ENCODE results near the gene LORICRIN.

LORICRIN gene

GRCh38 chr1:153246018-153246417, 13.5 kb upstream of the LORICRIN start:
- H3K9me2 ChIP-seq (ENCODE audit: low read depth, low read length), result no peaks in the 10 kb centered on the region
- no peaks in the 10 kb centered on the region for H3K9me3 ChIP-seq (ENCODE audit: low read length)
- TF ChIP-seq CTCF (IDR thresholded peaks at IDR 0.05; ENCODE audit: low read length), result no peak
- TF ChIP-seq EZH2 (IDR thresholded peaks at IDR 0.05; ENCODE audit: borderline replicate concordance, low read length), result no peak
- H3K4me3 ChIP-seq (ENCODE audit: low read depth, low read length, poor library complexity, severe bottlenecking), result no peak overlapping the region
- no peak overlapping the region for H3K9ac ChIP-seq (ENCODE audit: low read length)
- H3K27me3 ChIP-seq (ENCODE audit: insufficient read depth, low read length), result no peaks in the 10 kb centered on the region
- no peaks in the 10 kb centered on the region for H3K4me1 ChIP-seq (ENCODE audit: insufficient read depth, low read length, severe bottlenecking)
- H3F3A ChIP-seq (ENCODE audit: insufficient read depth, low read length), result no peaks in the 10 kb centered on the region
- no peak overlapping the region for H3K4me2 ChIP-seq (ENCODE audit: low read length)
- H3K27ac ChIP-seq (ENCODE audit: low read depth, low read length, poor library complexity, severe bottlenecking), result no peak overlapping the region
- H3K36me3 ChIP-seq (ENCODE audit: insufficient read depth, low read length), result no peaks in the 10 kb centered on the region
- no peaks in the 10 kb centered on the region for H4K20me1 ChIP-seq (ENCODE audit: insufficient read depth, low read length)
- no peak overlapping the region for H2AFZ ChIP-seq (ENCODE audit: low read length)
- H3K79me2 ChIP-seq (ENCODE audit: insufficient read depth, low read length), result no peaks in the 10 kb centered on the region

GRCh38 chr1:153246825-153247224, 12.7 kb upstream of the LORICRIN start:
- H3F3A ChIP-seq (ENCODE audit: insufficient read depth, low read length), result no peaks in the 10 kb centered on the region
- no peaks in the 10 kb centered on the region for H3K27me3 ChIP-seq (ENCODE audit: insufficient read depth, low read length)

GRCh38 chr1:153248176-153248879, 11.2 kb upstream of the LORICRIN start:
- no peak overlapping the region for H3K27ac ChIP-seq (ENCODE audit: low read depth, low read length, poor library complexity, severe bottlenecking)
- H3K36me3 ChIP-seq (ENCODE audit: insufficient read depth, low read length), result no peaks in the 10 kb centered on the region
- H3K9ac ChIP-seq (ENCODE audit: low read length), result no peak overlapping the region
- no peaks in the 10 kb centered on the region for H3K9me3 ChIP-seq (ENCODE audit: low read length)
- no peak overlapping the region for H3K4me3 ChIP-seq (ENCODE audit: low read depth, low read length, poor library complexity, severe bottlenecking)
- H3F3A ChIP-seq (ENCODE audit: insufficient read depth, low read length), result no peaks in the 10 kb centered on the region
- H3K27me3 ChIP-seq (ENCODE audit: insufficient read depth, low read length), result no peaks in the 10 kb centered on the region
- no peak overlapping the region for H3K4me2 ChIP-seq (ENCODE audit: low read length)
- H3K79me2 ChIP-seq (ENCODE audit: insufficient read depth, low read length), result no peaks in the 10 kb centered on the region
- H4K20me1 ChIP-seq (ENCODE audit: insufficient read depth, low read length), result no peaks in the 10 kb centered on the region
- no peaks in the 10 kb centered on the region for H3K4me1 ChIP-seq (ENCODE audit: insufficient read depth, low read length, severe bottlenecking)
- TF ChIP-seq CTCF (IDR thresholded peaks at IDR 0.05; ENCODE audit: low read length) (no peak), EZH2 (IDR thresholded peaks at IDR 0.05; ENCODE audit: borderline replicate concordance, low read length) (no peak)
- H3K9me2 ChIP-seq (ENCODE audit: low read depth, low read length), result no peaks in the 10 kb centered on the region
- H2AFZ ChIP-seq (ENCODE audit: low read length), result no peak overlapping the region

More at GRCh38 chr1:153246825-153247224, 12.7 kb upstream of the LORICRIN start:
- Histone ChIP-seq H2AFZ (ENCODE audit: low read length) (no peak overlapping the region), H3K27ac (ENCODE audit: low read depth, low read length, poor library complexity, severe bottlenecking) (no peak overlapping the region), H3K9me3 (ENCODE audit: low read length) (no peaks in the 10 kb centered on the region), H3K4me3 (ENCODE audit: low read depth, low read length, poor library complexity, severe bottlenecking) (no peak overlapping the region), H3K36me3 (ENCODE audit: insufficient read depth, low read length) (no peaks in the 10 kb centered on the region), H3K9me2 (ENCODE audit: low read depth, low read length) (no peaks in the 10 kb centered on the region), H3K4me2 (ENCODE audit: low read length) (no peak overlapping the region), H3K4me1 (ENCODE audit: insufficient read depth, low read length, severe bottlenecking) (no peaks in the 10 kb centered on the region), H3K79me2 (ENCODE audit: insufficient read depth, low read length) (no peaks in the 10 kb centered on the region), H4K20me1 (ENCODE audit: insufficient read depth, low read length) (no peaks in the 10 kb centered on the region), H3K9ac (ENCODE audit: low read length) (no peak overlapping the region)
- TF ChIP-seq EZH2 (IDR thresholded peaks at IDR 0.05; ENCODE audit: borderline replicate concordance, low read length) (no peak), CTCF (IDR thresholded peaks at IDR 0.05; ENCODE audit: low read length) (no peak)

All from OCI-LY1 (cell line).